HG03439 (cell line): ENCODE data around the gene PMM1.
"Not testable (repeated sequence)": the region's sequence is repeated elsewhere in the genome, so short reads cannot be mapped to it uniquely, and the experiment has no call there.

ENCODE experiments used
- ATAC-seq: cut with Tn5 transposase; IDR thresholded peaks from one replicate; pipeline ENCODE4 v1.9.1; 2021; ENCODE audit warnings: mild to moderate bottlenecking, moderate library complexity; ENCODE audit not compliant: unreplicated experiment

The PMM1 gene

DNA sequence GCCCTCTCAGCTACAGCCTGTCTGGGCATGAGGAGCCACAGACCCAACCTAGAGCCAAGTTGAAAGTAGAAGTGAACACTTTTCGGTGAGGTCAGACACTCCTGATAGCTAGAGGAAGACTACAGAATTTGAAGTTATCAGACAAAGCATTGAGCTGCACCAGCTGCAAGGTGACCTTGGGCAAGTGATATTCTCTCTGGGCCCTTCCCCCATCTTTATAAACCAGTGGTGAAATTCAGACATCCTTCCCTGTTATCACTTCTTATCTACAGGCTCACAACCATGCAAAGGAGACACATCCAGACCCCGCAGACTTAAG is 8.0 kb upstream of the PMM1 start:
- no peak for ATAC-seq

DNA sequence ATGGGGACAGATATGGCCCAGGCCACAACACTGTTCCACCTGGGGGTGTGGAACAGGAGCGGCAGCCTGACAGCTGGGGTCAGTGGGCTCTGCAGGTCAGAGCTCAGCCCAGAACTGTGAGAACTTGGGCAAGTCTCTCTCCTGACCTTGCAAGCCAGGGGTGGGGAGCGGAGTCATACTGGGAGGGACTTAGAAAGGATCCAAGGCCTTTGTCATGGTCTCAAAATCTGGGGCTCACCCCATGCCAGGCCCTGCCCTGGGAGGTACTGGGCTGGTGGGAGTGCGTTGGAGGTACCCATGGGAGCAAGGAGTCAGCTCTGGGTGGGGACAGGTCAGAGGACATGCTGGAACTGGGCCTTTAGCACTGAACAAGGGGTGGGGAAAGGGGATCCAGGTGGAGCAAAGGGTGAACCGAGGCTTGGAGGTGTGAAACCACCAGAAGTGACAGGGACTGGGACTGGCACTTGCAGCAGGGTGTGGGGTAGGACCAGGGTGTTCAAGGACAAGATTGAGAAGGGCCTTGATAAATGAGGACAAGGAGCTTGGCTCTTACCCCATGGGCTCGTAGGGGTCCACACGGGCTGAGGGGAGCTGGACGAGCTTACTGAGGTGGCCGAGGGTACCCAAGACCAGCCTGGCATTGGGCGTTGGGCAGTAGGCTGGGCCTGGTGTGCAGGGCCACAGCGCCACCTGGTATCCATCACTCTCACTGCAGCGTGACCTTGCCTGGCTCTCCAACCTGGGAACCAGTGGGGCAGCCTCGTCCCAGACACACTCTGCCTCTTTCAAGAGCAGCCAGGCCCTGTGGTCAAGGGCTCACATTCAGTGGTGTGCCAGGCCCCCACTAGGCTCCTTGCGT is 7.4 kb upstream of the PMM1 start:
- ATAC-seq, result no peak

DNA sequence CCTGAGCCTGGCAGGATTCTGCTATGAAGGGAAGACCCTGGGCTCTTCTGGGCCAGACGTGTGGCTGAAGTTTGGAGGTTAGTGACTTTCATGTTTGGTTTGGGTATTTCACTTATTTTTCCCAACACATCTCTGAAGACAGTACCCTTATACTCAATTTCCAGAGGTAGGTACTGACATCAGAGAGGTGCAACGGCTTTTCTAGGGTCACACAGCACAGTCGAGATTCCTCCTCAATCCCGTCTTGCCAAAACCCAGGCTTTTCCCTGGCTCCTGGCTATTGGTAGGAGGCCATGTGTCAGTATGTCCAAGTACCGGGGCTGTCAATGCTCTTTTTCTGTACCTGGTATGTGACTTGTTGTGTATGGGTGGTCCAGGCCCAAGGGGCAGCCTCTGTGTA is 6.1 kb upstream of the PMM1 start:
- ATAC-seq, result no peak

DNA sequence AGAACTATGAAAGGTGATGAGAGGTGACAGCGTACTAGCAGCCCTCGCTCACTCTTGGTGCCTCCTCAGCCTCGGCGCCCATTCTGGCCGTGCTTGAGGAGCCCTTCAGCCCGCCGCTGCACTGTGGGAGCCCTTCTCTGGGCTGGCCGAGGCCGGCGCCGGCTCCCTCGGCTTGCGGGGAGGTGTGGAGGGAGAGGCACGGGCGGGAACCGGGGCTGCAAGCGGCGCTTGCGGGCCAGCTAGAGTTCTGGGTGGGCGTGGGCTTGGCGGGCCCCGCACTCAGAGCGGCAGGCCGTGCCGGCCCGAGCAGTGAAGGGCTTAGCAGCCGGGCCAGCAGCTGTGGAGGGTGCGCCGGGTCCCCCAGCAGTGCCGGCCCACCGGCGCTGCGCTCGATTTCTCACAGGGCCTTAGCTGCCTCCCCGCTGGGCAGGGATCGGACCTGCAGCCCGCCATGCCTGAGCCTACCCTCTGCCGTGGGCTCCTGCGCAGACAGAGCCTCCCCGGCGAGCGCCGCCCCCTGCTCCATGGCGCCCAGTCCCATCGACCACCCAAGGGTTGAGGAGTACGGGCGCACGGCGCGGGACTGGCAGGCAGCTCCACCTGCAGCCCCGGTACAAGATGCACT is 3.8 kb upstream of the PMM1 start:
- not testable (repeated sequence) for ATAC-seq

DNA sequence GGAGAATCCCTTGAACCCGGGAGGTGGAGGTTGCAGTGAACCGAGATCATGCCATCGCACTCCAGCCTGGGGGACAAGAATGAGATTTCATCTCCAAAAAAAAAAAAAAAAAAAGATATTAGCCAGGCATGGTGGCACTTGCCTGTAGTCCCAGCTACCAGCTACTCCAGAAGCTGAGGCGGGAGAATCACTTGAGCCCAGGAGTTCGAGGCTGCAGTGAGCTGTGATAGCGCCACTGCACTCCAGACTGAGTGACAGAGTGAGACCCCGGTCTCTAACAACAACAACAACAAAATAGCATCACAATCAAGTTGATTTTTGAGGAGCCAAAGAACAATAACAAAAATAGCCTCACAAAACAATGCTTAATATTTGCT is 2.3 kb downstream of the PMM1 start:
- ATAC-seq, result no peak

DNA sequence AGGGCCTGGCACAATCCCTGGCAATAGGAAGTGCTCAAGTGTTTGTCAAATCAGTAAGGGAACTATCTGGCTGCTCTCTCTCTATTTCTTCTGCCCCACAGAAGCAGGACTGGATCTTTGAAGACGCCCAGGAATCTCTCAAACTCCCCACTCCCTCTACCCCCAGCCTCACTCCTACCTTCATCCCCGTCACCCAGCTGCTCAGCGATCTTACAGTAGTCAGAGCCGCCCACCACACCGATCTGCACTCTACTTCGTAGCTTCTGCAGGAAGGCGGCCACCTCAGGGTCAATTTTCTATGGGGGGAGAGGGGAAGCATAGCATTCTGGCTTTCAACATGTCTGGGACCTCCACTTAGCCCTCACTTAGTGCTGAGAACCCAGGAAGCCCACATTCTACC is 3.7 kb downstream of the PMM1 start:
- ATAC-seq, result no peak

DNA sequence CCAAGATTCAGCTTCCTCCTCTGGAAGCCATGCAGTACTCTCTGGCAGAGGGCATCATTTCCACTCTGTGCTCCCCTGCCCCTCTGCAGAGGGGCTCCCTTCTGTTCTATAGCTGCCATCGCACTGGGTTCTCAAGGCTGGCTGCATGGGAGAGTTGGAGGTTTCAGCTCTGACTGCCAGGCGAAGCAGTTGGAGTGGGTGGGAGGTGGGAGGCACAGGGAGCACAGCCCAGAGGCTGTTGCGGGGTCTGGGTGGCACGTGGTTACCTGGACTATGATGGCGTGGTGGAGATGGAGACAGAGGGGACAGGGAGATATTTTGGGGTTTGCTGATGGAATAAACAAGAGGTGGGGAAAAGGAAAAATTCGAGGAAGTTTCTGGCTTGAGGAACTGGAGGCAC is 4.8 kb downstream of the PMM1 start:
- ATAC-seq, result no peak

DNA sequence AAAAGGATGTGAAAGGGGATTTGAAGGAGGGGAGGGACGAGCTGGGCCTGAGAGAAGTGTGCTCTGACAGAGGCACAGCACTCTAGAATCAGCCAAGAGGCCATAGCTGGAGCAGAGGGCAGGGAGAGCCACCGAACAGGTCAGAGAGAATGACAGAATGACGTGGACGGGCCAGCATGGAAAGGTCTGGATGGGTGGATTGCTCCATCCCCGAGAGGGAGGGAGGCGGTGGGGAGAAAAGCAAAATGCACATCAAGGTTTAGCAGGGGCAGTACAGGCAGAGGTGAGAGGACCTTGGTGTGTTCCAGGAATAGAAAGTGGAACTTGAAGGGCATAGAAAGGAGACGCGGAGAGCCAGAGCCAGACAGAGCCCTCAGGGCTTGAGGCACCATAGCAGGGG is 6.9 kb downstream of the PMM1 start:
- no peak for ATAC-seq

DNA sequence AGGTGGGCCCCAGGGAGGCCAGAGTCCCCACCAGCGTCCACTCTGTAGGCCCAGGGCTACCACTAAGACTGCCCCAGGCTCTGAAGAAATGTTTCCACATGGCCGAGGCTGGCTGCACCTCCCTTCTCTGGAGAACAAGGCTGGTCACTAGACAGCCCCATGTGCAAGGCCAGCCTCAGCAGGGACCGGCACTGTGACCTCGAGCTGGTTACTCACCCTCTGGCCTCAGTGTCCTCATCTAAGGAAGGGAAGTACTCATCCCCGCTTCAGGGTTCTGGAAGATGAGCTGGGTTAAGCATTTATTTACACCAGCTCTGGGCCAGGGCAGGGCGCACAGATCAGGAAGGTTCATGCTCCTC is 9.7 kb downstream of the PMM1 start:
- no peak for ATAC-seq

DNA sequence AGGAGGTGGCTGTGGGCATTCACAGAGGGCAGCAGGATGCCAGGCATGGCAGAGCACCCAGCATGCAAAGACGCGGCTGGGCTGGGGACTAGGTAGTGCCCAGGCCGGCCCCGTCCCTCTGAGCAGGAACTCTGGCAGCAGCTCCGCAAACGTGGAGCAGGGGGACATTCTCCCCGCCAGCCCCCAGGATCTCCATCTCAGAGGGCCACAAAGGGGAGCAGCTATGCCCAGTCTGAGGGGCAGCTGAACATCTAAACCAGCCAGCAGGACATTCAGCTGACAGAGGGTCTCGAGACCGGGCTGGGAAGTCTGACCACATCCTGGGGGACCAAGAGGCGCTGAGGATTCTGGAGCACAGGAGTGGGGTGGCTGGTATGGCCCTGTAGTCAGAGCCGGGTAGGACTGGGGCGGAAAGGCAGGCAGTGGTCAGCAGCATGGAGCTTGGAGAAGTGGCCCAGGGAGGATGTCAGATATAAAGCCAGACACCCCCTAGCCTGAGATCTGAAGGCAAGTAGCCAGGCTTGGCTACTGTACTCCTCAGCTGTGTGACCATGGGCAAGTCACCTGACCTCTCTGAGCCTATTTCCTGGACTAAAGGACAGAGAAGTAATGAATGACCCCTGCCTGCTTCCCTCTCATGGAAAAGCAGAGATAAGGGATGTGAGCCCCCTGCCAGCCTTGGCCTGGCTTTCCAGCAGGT is 10.2 kb downstream of the PMM1 start:
- no peak for ATAC-seq

DNA sequence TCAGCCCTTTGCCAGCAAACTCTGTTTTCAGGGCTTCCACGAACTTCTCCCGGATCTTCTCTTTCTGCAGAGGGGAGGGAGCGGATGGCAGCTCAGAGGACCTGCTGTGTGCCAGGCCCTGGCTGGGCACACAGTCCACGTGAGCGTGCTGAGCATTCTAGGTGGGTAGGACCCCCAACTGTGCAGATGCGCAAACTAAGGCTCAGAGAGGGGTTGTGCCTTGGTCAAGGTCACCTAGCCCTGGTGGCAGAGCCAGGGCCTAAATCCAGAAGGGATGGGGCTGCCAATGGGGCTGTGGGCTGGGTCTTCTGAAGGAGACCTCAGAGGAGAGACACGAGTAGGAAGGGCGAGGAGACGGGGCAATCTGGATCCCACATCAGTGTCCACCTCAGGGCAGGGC is 10.8 kb downstream of the PMM1 start:
- ATAC-seq, result no peak

DNA sequence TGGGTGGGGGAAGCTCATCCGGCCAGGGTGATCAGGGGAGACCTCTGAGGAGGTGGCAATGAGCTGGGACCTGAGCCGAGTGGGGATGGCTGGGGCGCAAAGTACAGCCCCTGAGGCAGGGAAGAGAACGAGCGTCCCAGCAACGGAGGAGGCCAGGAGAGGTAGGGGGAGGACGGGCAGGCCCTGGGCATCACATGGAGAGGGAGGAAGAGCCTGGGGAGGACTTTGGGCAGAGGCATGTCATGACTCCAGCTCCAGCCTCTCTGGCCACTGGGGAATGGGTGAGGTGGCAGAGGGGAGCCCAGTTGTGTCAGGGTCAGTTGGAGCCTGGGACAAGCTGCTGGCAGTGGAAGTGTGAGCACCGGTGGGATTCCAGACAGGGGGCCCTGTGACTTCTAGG is 11.5 kb downstream of the PMM1 start:
- ATAC-seq, result no peak

DNA sequence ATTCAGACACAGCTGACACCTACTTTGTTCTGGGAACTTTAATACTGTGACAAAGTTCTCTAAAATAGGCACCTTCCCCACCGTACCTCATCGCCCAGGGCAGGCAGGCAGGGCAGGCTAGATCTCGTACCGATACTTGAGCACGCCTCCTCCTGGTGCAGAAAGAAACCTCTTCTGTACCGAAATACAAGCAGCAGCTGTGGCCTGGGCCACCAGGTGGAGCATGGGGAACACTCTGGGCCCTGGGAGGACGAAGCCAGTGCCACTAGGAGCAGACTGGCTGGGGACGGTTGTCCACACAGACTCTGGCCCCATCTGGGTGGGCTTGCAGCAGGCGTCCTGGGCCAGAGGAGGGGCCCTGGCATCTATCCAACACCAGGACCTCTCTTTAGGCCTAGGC is 12.8 kb downstream of the PMM1 start:
- no peak for ATAC-seq

DNA sequence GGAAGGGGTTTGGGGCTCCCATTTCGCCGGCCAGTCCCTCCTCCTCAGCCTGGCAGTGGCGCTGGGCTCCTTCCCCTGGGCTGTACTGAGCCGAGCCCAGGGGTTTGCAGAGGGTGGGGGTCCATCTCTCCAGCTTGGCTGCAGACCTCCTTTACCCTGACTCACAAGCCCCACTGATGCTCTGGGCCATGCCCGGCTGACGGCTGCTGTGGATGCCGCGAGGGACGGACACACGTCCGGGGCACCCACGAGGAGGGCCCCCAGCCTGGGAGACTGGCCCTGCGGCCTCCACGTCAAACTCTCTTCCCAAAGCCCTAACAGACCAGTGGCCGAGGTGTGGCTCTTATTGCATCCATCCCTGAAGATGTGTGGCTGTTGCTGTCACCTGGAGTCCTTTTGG is 14.1 kb downstream of the PMM1 start:
- no peak for ATAC-seq

DNA sequence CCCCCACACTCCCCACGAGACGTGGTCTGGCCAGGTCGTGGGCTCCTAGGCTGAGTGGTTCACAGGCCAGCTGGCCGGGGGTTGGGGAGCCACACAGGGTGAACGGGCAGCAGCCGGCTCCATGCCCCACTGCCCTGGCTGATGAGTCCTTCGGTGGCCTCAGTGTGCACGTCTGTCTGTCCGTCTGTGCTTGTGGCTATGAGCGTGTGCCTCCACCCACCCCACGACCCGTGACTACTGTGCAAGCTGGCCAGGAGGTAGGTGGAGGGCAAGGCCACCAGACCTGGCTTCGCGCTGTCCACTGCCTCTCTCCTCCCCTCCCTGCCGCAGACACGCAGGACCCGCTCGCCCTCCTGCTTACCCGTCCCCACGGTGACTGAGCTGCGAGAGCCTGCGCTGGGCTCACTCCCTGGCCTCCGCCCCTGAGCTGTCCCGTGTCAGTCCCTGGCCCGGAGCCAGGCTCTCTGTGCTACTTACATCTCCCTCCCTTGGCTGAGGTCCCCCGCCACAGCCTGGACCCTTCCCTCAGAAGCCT is 14.7 kb downstream of the PMM1 start:
- no peak for ATAC-seq

DNA sequence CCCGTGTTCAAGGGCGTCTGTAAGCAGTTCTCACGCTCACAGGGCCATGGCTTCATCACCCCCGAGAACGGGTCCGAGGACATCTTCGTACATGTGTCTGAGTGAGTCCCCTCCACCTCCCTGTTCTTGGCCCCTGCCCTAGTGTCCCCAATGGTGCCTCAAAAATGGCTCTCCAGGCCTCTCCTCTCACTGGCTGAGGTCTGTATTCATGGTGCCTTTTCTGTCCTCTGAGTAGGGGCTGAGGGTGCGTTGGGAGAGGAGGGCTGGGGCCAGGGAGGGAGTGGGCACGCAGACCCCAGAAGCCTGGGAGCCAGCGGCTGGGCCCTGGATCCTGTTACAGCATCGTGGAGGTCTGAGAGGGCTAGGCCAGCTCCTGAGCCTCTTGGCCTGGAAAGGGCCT is 16.0 kb downstream of the PMM1 start:
- no peak for ATAC-seq

DNA sequence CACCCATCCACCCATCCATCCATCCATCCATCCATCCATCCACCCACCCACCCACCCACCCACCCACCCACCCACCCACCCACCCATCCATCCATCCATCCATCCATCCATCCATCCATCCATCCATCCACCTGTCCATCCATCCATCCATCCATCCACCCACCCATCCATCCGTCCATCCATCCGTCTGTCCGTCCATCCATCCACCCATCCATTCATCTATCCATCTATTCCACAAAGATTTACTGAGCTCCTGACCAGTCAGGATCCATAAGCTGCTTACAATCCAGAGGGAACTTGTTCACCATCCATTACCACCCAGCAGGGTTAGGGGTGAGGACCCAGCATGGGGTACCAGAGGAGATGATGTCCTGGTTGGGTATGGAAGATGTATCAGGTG is 17.3 kb downstream of the PMM1 start:
- not testable (repeated sequence) for ATAC-seq

DNA sequence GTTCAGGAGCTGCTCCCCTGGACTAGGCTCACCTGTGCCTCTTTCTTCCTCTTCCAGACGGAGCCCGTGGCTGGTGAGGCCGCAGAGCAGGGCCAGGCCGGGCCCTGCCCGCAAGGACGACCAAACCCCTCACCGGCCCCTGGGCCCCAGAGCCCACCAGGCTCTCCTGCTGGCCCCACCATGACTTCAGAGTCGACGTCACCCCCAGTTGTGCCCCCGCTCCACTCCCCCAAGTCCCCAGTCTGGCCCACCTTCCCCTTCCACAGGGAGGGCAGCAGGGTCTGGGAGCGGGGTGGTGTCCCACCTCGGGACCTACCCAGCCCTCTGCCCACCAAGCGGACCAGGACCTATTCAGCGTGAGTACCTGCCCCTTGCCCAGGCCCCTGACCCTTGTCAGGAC is 17.9 kb downstream of the PMM1 start:
- ATAC-seq, result no peak

DNA sequence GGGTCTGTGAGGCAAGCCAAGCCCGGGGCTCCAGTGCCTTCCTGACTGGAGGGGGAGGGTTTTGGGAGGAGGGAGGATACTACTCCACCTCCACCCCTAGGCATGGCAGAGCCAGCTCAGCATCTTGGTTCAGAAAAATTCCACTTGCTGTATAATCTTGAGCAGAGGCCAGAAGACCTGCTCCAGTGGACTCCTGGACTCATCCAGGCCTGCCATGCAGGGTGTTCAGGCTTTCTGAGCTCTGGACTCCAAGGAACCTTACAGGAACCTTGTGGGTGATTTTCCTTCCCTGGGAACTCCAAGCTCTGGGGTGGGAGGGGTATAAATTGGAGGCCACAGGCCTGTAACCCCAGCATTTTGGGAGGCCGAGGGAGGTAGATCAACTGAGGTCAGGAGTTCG is 19.4 kb downstream of the PMM1 start:
- ATAC-seq, result no peak

DNA sequence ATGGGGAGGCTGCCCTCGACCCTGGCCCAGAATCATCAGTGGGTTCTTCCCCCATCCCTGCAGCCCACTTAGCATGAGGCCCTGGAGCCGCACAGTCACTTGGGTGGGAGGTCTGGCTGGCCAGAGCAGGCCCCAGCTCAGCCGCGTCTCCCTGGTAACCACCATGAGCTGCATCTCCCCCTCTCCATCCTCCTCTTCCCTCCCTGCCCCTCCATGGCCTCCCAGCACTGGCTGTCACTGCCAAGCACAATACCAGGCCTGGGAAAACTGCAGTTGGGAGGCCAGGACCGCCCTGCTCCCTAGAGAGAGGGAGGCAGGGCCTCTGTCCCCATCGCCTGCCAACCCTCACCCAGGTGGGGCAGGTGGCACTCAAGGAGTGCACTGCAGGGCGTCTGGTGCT is 20.8 kb downstream of the PMM1 start:
- ATAC-seq, result no peak

DNA sequence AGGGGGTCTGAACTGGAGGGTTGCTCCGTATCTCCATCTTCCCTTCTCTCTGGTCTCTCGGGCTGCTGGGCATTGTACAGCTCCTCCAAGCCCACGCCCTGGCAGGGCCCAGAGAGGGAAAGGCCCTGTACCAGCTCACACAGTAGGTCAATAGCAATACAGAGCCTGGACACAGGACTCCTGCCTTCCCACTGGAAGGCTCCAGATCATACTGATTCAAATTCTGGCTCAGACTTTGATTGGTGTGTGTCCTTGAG is 22.2 kb downstream of the PMM1 start:
- ATAC-seq, result no peak

DNA sequence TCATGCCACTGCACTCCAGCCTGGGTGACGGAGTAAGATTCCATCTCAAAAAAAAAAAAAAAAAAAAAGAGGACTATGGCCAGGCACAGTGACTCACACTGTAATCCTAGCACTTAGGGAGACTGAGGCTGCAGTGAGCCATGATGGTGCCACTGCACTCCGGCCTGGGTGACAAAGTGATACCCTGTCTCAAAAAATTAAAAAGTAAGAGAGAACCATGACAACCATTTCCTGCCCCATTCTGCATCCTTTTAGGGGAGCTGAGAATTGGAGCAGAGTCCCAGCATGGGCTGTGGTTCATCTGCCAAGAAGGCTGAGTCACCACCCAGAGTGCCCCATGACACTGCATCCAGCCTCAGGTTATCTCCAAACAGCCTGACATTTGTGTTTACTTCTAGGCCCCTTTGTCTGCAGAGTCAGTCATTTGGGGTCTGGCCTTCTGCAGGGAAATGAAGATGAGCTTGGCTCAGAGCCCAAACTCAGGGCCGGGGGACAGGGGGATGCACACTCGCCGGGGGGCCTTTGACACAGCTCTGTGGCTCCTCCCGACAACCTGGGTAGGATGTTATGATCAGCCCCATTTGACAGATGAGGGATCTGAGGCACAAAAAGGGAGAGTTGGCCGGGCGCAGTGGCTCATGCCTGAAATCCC is 24.1 kb downstream of the PMM1 start:
- ATAC-seq, result no peak
